Transverse colon (tissue), 4 donors: ENCODE data around the gene HMCN2. TPM values are rescaled to one million over a fixed set of nuclear protein-coding genes. Genes with fewer than 3 reads are reported as not detected.

ENCODE experiments used
- DNase-seq: peaks from one replicate; pipeline ENCODE4 v3.0.0-alpha.2; 2019
- H3K27ac ChIP-seq, 4 donors: fragments of 200-600 bp; sonication (generic); 2 replicates each; pipeline ENCODE4 v1.5.1; 2016 to 2018; ENCODE audit warnings: inconsistent platforms in 4 of 4
- H3K27me3 ChIP-seq: fragments of 200-600 bp; sonication (generic); 2 replicates; pipeline ENCODE4 v1.5.1; 2017; ENCODE audit warnings: inconsistent platforms
- H3K36me3 ChIP-seq, 4 donors: fragments of 200-600 bp; sonication (generic); 2 replicates each; pipeline ENCODE4 v1.5.1; 2017 to 2019; ENCODE audit warnings: inconsistent platforms in 4 of 4
- H3K4me1 ChIP-seq, 4 donors: fragments of 200-600 bp; sonication (generic); 2 replicates each; pipeline ENCODE4 v1.5.1; 2017 to 2020; ENCODE audit warnings: inconsistent platforms in 4 of 4
- H3K4me3 ChIP-seq, 4 donors: fragments of 200-600 bp; sonication (generic); 1 replicate in 1 of 4; 2 replicates in 3 of 4; pipeline versions ENCODE4 v1.5.1 to v1.6.1; 2017 to 2019; ENCODE audit warnings: inconsistent platforms in 4 of 4
- H3K9me3 ChIP-seq, 2 donors: fragments of 200-600 bp; sonication (generic); 2 replicates each; pipeline ENCODE4 v1.5.1; 2017 to 2019; ENCODE audit warnings: inconsistent platforms in 2 of 2
- EP300 ChIP-seq: sonication (generic); formaldehyde crosslinking; IDR thresholded peaks from one replicate; pipeline ENCODE4 v1.6.1; 2017; ENCODE audit warnings: antibody characterized with exemption, low read depth
- POLR2A ChIP-seq: fragments of 450-650 bp; IDR thresholded peaks from one replicate; pipeline ENCODE4 v1.6.1; 2016; ENCODE audit warnings: antibody characterized with exemption, mild to moderate bottlenecking, moderate library complexity
- POLR2AphosphoS5 ChIP-seq, 3 donors: sonication (generic); formaldehyde crosslinking; IDR thresholded peaks; one replicate each; pipeline ENCODE4 v1.6.1; 2016; ENCODE audit warnings: antibody characterized with exemption in 3 of 3
- WGBS, 2 donors: methylation state at CpG; one replicate each; pipeline ENCODE4 v1.1.5; 2018; ENCODE audit warnings: low coverage in 1 of 2; 5-methylcytosine and 5-hydroxymethylcytosine counted together
- in situ Hi-C, 4 donors: fragments of 200-750 bp; cut with MboI; loops; one replicate each; pipeline versions ENCODE4 v1.15.0 to v1.15.1; 2017; ENCODE audit warnings: low sequenced_read_pairs in 3 of 4, low pct_ligation_motif_present in 1 of 4, low pct_unique_long_range_greater_than_20kb in 1 of 4
- intact Hi-C: fragments of 100-400 bp; cut with DNase I; formaldehyde crosslinking; loops from one replicate; pipeline ENCODE4 v1.15.1; 2023; ENCODE audit warnings: low total_unique reads
- total RNA-seq, 4 donors: library from RNA; depleted of rRNA; stranded (reverse); fragments of >200 nt; gene quantifications; one replicate each; pipeline ENCODE4 v1.1.0, GENCODE V29; 2016
- TF ChIP-seq, protein P1 (sequence below), 5 experiments: fragments of 200-600 bp in 3 of 5; fragments of 450-650 bp in 2 of 5; sonication (generic) in 3 of 5; IDR thresholded peaks; 1 replicate in 2 of 5; 2 replicates in 3 of 5; pipeline ENCODE4 v1.5.1; 2016 to 2017; ENCODE audit warnings: antibody characterized with exemption in 5 of 5, inconsistent platforms in 3 of 5, mild to moderate bottlenecking in 2 of 5, moderate library complexity in 1 of 5

Gene HMCN2
- total RNA-seq, 4 donors from 2014 or later = 7.8 to 40.0 (median 15.2) TPM

DNA sequence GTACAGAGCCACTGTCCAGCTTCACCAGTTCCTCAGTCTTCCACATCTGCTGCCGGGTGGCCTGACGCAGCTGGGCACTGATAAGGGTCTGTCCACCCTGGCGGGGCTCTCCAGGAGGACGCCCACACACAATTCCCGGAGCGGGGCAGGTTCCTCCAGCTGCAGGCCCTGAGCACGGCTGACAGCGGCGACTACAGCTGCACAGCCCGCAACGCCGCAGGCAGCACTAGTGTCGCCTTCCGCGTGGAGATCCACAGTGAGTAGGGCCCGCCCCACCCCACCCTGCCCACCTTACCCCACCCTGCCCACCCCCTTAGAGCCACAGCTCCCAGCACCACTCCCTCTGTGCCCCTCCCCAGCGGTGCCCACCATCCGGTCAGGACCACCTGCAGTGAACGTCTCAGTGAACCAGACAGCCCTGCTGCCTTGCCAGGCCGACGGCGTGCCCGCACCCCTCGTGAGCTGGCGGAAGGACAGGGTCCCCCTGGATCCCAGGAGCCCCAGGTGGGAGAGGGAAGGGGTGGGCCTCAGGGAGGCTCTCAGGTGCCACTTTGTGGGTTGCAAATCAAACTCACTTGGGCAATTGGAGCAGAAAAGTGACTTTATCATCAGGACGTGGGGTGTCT lies 130.4 kb downstream of the HMCN2 start:
- Histone ChIP-seq H3K27ac (no peak overlapping the region), H3K4me3 (no peak overlapping the region), H3K36me3 (no peaks in the 10 kb centered on the region), H3K9me3 (no peaks in the 10 kb centered on the region), H3K4me1 (peaks cover 0 to 8% (median 2%) of the 10 kb centered on the region in 4 donors), H3K27me3 (no peaks in the 10 kb centered on the region)
- DNase-seq = no peak
- WGBS, 2 donors = 83 to 92% methylated on average over 3 to 16 of the region's 26 CpGs
- intact Hi-C loops = no loop called here
- TF ChIP-seq POLR2A = no peak
- TF ChIP-seq POLR2AphosphoS5 (IDR thresholded peaks at IDR 0.05) = no peak
- no peak for TF ChIP-seq EP300
- TF ChIP-seq, protein P1, sequence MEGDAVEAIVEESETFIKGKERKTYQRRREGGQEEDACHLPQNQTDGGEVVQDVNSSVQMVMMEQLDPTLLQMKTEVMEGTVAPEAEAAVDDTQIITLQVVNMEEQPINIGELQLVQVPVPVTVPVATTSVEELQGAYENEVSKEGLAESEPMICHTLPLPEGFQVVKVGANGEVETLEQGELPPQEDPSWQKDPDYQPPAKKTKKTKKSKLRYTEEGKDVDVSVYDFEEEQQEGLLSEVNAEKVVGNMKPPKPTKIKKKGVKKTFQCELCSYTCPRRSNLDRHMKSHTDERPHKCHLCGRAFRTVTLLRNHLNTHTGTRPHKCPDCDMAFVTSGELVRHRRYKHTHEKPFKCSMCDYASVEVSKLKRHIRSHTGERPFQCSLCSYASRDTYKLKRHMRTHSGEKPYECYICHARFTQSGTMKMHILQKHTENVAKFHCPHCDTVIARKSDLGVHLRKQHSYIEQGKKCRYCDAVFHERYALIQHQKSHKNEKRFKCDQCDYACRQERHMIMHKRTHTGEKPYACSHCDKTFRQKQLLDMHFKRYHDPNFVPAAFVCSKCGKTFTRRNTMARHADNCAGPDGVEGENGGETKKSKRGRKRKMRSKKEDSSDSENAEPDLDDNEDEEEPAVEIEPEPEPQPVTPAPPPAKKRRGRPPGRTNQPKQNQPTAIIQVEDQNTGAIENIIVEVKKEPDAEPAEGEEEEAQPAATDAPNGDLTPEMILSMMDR (IDR thresholded peaks at IDR 0.05) = no peak
- in situ Hi-C loops = no loop called here

- Histone ChIP-seq H3K27ac (no peak overlapping the region), H3K9me3 (no peaks in the 10 kb centered on the region), H3K4me1 (peaks cover 0 to 8% (median 2%) of the 10 kb centered on the region in 4 donors), H3K36me3 (no peaks in the 10 kb centered on the region), H3K4me3 (no peak overlapping the region), H3K27me3 (no peaks in the 10 kb centered on the region)
- no peak for DNase-seq
- TF ChIP-seq POLR2AphosphoS5 (IDR thresholded peaks at IDR 0.05) (no peak), POLR2A (no peak), EP300 (no peak)
- TF ChIP-seq, protein P1 (IDR thresholded peaks at IDR 0.05) = no peak
- intact Hi-C loops (no loop called here), in situ Hi-C loops (no loop called here)
- 98% methylated on average over 4 of the region's 4 CpGs; no CpG with 5 or more reads in 1 of the 2 donors for WGBS, 2 donors
Measured at GRCh38 chr9:130396581-130396980, 131.0 kb downstream of the HMCN2 start.

DNA sequence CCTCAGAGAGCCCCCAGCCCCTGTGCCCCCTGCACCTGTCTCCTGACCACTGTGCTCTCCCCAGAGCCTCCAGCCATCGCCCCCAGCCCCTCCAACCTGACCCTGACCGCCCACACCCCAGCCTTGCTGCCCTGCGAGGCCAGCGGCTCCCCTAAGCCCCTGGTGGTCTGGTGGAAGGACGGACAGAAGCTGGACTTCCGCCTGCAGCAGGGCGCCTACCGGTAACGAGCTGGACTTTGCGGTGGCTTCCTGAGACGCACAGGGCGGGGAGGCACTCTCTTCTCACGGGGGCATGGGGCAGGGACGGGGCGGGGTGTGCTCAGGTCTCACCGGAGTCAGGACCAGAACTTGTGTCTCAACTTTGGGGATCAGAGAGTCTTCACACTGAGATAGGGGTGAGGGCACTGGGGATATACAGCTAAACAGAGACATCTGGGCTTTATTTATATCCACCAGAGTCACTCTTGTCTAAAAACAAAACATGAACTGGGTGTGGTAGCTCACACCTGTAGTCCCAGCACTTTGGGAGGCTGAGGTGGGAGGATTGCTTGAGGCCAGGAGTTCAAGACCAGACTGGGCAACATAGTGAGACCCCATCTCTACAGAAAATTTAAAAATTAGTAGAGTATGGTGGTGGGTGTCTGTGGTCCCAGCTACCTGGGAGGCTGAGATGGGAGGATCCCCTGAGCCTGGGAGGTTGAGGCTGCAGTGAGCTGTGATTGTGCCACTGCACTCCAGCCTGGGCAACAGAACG lies 133.1 kb downstream of the HMCN2 start:
- no peak for DNase-seq
- WGBS, 2 donors = 79% methylated on average over 9 of the region's 17 CpGs; no CpG with 5 or more reads in 1 of the 2 donors

DNA sequence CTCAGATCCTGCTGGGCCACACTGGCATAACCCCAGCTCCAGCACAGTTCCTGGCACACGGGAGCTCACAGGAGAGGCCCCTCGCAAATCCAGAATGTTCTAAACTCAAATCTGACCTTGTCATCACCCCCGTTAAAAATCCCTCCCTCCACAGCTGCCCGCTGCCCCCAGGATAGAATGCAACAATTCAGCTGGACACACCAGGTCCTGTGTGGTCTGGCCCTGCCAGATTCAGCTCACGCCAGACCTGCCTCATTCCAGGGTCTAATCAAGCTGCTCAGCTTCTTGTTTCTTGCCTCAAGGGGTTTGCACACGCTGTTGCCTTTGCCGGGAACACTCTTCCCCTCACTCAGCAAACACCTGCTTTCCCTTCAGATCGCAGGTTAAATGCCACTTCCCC lies 134.2 kb downstream of the HMCN2 start:
- no peak overlapping the region for H3K27ac ChIP-seq
- DNase-seq = no peak
- no peak overlapping the region for H3K4me3 ChIP-seq
- TF ChIP-seq, protein P1 (IDR thresholded peaks at IDR 0.05) = no peak
- TF ChIP-seq POLR2AphosphoS5 (IDR thresholded peaks at IDR 0.05) (no peak), EP300 (no peak), POLR2A (no peak)
- in situ Hi-C loops = no loop called here
- 20 to 68% methylated on average over 2 to 8 of the region's 8 CpGs for WGBS, 2 donors
- H3K9me3 ChIP-seq = no peaks in the 10 kb centered on the region
- H3K36me3 ChIP-seq = no peaks in the 10 kb centered on the region
- intact Hi-C loops = no loop called here
- no peaks in the 10 kb centered on the region for H3K4me1 ChIP-seq
- H3K27me3 ChIP-seq = no peaks in the 10 kb centered on the region

More for the DNA sequence above, 133.1 kb downstream of the HMCN2 start:
- TF ChIP-seq POLR2A = no peak
- no peak for TF ChIP-seq POLR2AphosphoS5 (IDR thresholded peaks at IDR 0.05)
- TF ChIP-seq, protein P1 (IDR thresholded peaks at IDR 0.05) = no peak
- no peak for TF ChIP-seq EP300
- H3K27me3 ChIP-seq = no peaks in the 10 kb centered on the region
- in situ Hi-C loops = no loop called here
- no peaks in the 10 kb centered on the region for H3K36me3 ChIP-seq
- H3K9me3 ChIP-seq = no peaks in the 10 kb centered on the region
- no peak overlapping the region for H3K4me3 ChIP-seq
- no peaks in the 10 kb centered on the region for H3K4me1 ChIP-seq
- intact Hi-C loops = no loop called here
- H3K27ac ChIP-seq = no peak overlapping the region
